H54 (cell line): ENCODE data around the gene MICU1.
"Not testable (repeated sequence)": the region's sequence is repeated elsewhere in the genome, so short reads cannot be mapped to it uniquely, and the experiment has no call there.

Experiments
- DNase-seq: peaks from one replicate; pipeline ENCODE4 v3.0.0; 2011; ENCODE audit warnings: low spot score, mixed read lengths; ENCODE audit not compliant: insufficient read length
- FAIRE-seq: peaks from 3 replicates; lab custom pipeline; 2011; peaks lifted over from hg19 to GRCh38; lab: Jason Lieb, UNC
- POLR2A ChIP-seq: IDR thresholded peaks from 2 replicates; pipeline ENCODE4 v1.6.1; 2011; ENCODE audit warnings: low read depth, mild to moderate bottlenecking, low read length

Gene MICU1

DNA sequence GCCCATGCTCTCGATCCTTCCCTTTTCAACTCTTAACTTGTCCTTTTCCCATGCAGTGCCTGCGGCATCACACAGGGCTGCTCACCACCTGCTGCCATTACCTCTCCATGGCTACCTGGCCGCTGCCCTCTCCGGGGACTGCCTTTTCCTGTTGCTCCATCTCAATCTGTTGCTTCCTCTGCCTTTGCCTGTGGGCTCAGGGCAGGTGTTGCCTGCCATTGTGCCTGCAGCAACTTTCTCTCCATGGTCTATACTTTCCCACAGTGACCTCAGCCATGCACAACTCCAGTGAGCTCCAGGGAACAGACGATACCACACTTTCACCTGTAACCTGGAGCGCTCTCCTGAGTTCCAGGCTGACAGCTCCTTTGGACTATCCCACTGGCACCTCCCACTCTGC is 274.4 kb downstream of the MICU1 start:
- no peak for TF ChIP-seq POLR2A
- DNase-seq (no peak), FAIRE-seq (no peak)

DNA sequence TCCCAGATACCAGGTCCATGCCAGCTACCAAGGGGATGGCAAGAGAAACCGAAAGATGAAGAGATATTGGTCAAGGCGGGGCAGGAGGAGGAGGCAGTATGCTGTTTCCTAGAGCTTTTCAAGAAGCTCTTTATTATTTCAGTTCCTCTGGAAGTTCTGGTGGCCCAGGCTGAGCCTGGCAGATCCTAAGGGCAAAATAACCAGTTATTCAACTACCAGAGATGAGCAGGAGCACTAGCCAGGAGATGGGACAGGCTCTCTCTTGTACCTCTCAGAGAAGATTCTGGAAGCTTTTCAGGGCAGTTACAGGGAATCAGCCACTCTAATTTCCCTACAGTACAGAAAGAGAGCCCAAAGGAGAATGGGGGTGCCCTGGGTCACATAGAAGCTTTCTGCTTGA is 276.4 kb downstream of the MICU1 start:
- no peak for TF ChIP-seq POLR2A
- DNase-seq = no peak
- FAIRE-seq = no peak

DNA sequence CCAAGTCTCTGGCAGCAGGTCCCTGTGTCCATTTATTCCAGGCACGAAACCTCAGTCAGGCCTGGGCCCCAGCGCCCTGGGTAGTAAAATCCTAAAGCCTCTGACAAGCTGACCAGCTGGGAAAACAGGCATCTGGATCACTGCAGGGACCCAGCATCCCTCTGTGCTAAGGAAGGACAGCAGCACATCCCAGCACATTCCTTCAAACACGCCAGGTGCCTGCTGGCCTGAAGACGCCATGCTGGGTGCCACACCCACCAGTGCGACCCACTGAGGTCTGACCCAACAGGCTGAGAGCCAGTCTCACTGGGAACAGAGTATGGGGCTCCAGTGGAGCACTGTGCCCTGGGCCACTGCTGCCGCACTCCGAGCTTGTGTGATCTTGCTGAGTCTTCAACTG is 277.6 kb downstream of the MICU1 start:
- DNase-seq (no peak), FAIRE-seq (no peak)
- no peak for TF ChIP-seq POLR2A

DNA sequence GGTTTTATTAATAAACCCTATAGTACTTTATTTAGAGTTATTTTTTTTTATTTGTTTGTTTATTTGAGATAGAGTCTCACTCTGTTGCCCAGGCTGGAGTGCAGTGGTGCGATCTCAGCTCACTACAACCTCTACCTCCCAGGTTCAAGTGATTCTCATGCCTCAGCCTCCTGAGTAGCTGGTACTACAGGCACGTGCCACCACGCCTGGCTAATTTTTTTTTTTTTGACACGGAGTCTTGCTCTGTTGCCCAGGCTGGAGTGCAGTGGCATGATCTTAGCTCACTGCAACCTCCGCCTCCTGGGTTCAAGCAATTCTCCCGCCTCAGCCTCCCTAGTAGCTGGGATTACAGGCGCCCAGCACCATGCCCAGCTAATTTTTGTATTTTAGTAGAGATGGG is 279.8 kb downstream of the MICU1 start:
- DNase-seq, FAIRE-seq: not testable (repeated sequence)

DNA sequence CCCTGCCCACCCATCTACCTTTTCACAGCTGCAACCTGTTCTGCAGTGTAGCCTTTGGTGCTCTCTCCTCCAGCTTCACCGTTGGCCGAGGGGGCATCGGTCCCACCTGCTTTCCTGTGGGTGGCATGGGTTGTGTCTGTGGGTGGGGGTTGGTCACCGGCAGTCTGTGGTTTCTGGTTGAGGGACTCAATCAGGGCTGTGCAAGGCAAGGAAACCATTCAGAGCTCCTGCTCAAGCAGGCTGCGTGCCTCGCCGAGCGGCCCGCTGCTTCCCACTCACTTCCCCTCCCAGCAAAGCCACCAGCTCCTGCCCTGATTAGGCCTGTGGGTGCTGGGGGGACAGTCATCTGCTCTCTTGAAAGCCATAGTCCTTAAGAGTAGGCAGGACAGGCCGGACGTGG is 280.9 kb downstream of the MICU1 start:
- no peak for TF ChIP-seq POLR2A
- FAIRE-seq = no peak
- no peak for DNase-seq

DNA sequence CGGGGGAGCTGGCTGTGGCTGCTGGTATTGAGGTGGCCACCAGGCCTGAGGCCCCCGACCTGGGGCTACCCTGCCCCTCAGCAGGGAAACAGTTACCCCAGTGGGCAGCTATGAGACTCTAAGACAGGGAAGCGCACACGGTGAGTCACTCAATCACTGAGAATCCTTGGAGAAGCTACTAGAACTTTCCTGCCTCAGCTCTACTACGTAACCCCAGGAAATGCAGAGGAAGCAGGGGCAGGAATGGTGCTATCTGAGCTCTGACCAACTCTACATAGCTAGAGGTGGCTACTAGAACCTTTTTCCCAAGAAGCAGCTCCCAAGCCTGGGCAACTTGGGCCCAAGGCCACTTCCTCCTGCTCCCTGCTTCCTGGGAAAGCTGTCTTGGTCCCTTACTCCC is 283.0 kb downstream of the MICU1 start:
- TF ChIP-seq POLR2A = no peak
- DNase-seq = no peak
- no peak for FAIRE-seq

DNA sequence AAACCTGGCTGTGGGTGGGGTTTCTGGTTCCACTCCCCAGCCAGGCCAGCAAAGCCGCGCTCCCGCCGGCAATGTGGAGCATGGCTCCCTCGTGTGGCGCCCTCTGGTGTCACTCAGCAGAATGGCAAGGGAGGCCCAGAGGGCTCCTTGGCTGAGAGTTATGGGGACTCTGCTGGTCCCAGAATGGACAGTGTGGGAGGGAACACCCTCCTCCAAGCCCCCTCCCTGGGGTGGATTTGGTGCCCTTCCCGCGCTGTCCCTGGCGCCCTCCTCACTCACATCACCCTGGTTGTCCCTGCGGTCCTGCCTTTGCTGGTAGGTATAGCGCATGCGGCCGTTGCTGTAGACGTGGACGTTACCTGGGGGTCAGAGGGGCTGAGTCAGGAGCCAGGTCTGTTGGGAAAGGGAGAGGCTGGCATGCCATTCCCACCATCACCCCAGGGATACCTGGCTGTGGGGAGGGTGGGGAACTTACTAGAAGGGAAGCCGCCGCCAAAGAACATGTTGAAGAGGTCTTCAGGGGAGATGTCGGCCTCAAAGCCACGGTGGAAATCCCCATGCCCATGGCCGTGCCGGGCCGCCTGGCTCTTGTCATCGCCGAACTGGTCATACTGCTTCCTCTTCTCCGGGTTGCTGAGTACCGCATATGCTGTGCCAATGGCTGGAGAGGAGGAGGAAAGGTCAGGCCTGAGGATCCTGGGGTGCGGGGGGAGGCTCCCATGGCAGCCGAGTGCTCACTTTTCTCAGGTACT is 285.2 kb downstream of the MICU1 start:
- peak; percentile 70 for DNase-seq
- no peak for TF ChIP-seq POLR2A
- no peak for FAIRE-seq

DNA sequence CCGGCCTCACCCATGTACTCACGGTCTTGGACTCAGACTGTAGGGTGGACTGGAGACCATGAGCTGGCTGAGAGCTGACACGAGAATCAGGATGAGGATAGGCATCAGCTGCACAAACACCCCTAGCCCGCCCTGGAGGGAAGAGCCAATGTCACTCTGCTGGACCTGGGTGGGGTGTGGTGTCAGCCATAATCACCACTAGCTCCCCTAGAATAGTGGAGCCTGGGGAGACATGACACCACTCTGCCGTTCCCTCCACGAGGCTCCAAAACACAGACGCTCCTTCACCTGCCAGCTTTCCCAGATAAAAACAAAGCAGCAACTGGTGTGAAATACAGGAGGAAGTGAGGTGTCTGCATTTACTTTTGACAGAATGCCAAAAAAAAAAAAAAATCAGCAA is 287.7 kb downstream of the MICU1 start:
- DNase-seq (no peak), FAIRE-seq (no peak)
- TF ChIP-seq POLR2A = no peak

DNA sequence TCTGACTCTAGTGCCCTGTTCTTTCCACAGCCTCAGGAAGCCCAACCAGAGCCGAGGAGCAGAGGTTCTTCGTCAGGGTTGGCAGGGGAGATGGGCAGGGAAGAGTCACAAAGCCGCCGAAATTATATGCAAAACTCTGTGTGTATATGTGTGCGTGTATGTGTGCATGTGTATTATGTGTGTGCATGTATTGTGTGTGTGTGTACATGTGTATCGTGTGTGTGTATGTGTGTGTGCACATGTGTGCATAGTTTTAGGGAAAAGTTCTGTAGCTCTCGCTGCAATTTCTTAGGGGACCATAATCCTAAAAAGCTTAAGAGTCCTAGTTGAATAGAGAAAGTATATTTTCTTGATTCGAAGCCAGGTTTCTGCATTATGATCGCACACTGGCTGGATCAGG is 288.2 kb downstream of the MICU1 start:
- TF ChIP-seq POLR2A = no peak
- DNase-seq = no peak
- no peak for FAIRE-seq

DNA sequence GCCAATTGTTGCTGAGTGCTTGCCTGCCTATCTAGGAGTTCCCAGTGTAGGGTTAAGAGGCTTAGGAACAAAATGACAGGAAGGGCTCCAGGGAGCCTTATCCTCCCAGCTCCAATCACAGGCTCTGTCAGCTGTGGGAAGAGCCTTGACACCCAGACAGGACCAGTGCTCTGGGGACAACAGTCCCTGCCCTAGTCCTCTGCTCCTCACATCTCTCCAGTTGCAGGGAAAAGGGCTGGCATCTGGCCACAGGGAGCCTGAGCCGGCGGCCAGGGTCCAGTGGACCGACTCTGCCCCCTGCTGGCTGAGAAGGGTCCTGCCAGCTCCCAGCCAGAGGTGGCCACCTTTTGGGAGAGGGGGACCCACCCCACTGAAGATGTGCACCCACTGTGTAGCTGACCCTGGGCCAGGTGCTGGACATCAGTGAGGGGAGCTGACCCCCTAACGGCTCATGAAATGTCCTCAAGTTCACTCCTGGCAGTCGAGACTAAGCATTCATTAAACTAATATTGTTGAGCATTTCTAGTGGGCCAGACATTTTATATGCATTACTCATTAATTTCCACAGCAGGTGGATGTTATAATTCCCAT is 288.7 kb downstream of the MICU1 start:
- DNase-seq = peak; percentile 62
- no peak for TF ChIP-seq POLR2A
- peak; percentile 50 for FAIRE-seq

DNA sequence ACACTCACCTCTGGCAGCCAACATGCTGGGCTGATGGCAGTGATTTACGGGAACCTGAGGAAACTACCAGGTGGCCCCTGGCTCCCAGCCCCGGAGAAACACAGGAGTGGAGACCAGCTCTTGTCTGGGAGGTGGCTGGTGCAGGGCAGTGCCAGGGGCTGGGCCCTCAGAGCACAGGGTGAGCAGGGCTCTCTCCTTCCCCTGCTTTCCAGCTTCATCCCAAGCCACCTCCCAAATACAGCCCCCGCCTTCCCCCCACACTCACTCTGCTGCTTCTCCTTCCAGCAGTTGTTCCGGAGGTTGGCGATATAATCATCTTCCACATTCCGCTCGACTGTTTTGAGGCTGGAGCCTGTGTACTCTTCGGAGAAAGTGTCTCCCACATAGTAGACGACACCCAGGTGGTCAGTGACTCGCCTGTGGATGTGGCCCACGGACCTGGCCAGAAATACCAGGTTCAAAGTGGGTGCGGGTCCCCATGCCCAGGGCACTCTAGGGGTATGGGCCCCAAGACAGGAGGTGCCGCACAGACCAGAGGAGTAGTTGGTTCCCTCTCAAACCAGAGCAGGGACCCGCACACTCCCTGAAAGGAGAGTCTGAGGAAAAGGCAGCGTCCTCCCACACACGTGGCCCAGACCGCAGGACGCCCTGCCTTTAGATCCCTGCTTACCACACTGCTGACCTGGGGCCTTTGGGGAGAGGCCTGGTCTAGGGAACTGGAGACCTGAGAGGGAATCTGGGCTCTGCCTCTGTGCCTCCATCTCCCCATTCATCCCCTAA is 289.4 kb downstream of the MICU1 start:
- no peak for FAIRE-seq
- no peak for TF ChIP-seq POLR2A
- no peak for DNase-seq

DNA sequence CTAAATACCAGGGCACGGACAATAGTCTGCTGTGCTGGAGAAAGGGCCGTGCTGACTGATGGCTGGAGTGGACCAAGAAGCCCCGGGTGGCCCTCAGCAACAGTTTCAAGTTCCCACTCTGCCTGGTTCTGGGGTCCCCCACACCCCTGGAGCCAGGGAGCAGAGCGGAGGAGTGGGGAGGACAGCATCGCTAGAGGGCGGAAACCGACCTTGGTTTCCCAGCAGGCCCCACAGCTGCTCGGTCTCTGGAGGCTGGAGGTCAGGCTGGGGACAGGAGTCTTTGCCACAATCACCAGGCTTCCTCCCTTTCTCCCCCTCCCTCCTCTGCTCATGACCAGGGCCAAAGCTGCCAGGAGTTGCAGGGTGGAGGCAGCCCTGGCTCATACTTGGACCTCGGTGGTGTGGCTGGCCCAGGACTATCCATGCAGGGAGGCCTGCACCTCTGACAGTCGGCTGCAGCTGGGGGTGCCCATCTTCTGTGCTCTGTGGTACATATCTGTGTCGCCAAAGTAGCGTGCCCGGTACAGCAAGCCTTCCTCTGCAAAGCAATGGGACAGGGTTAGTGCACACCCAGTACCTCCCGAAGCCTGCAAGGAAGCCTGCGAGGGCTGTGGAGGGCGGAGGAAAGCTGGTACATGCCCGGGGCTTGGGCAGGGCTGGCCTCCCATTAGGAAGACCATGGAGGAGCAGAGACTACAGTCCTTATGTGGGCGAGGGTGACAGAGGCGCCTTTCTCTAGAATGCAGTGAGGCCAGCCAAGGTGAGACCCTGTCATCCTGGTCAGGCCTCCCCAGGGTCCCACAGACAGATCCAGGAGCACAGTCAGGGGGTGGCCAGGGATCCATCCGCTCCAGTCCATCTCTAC is 290.3 kb downstream of the MICU1 start:
- TF ChIP-seq POLR2A = no peak
- no peak for DNase-seq

DNA sequence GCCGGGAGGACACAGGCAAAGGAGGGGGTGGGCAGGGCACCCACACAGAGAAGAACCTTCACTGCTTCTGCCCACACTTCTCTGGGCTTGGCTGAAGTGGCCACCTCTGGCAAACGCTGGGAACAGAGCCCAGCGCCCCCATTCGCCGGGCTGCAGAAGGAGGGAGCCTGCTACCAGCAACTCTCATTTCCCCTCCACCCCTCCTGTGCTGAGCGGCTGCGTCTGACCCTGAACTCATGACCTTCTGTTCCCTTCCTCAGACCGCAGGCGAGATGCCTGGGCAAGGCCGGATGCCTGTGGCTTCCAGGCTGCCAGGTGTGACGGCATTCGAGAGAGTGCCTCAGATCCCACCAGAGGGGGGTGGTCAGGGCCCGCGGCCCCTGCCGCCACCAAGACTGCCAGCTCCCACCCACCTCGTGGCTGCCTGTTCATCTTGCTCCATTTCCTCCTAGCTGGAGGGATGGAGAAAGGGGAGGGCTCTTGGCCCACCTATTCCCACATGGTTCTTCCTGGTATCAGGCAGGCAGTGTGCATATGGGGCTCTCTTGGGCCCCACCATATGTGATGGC is 291.0 kb downstream of the MICU1 start:
- no peak for FAIRE-seq
- no peak for DNase-seq

More for the DNA sequence above, 290.3 kb downstream of the MICU1 start:
- FAIRE-seq = no peak

DNA sequence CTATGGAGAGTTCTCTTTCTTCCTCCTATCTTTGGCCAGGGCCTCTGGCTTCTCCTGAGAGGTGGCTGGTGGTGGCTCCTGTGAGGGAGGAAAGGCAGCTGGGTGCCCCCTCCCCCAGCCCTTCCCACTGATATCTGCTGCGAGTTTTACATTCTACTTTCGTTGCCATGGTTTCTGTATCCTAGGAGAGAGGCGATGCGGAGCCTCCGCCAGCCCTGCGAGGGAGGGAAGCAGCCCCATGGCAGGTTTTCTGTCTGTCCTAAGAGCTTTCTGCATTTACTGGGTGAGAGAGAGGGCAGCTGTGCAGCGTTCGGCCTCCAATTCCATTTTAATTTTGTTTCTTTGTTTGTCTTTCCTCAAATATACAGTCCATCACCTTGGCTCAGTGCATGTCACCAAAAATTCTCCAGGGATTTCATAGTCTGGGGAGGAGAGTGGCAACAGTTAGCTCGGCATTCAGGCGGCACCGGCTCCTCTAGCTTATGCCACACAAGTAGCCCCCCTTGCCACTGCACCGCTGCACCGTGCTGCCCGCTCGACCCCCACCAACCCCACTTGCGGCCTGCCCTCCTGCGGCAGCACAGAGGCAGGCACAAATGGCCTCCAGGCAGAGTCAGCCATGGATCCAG is 291.6 kb downstream of the MICU1 start:
- FAIRE-seq (no peak), DNase-seq (no peak)
- TF ChIP-seq POLR2A = no peak

More for the DNA sequence above, 291.0 kb downstream of the MICU1 start:
- no peak for TF ChIP-seq POLR2A
